Measurements from ENCODE around the gene AVL9. TPM values are rescaled to one million over a fixed set of nuclear protein-coding genes. Genes with fewer than 3 reads are reported as not detected.
A peak's percentile ranks its signal among the peaks of the same experiment; 100 is the strongest.
"Not testable (repeated sequence)": the region's sequence is repeated elsewhere in the genome, so short reads cannot be mapped to it uniquely, and the experiment has no call there.

Gene AVL9
- total and polyA plus RNA-seq, 2 donors = 13.3 to 19.7 TPM

GRCh38 chr7:32464641-32465416 is 30.5 kb upstream of the AVL9 start:
- H3K9me3 ChIP-seq (ENCODE audit: control insufficient read depth in 2 of 2, insufficient read depth in 1 of 2, low read length in 1 of 2); H3K27ac ChIP-seq (ENCODE audit: low read depth in 1 of 2, low read length in 1 of 2); H3K27me3 ChIP-seq (ENCODE audit: control insufficient read depth in 2 of 2, insufficient read depth in 1 of 2, low read length in 1 of 2); DNase-seq (ENCODE audit: low read depth in 6 of 9, low spot score in 9 of 9); H3K4me3 ChIP-seq (ENCODE audit: low read length in 2 of 2); H3K36me3 ChIP-seq (ENCODE audit: control insufficient read depth in 2 of 2, insufficient read depth in 2 of 2, low read length in 1 of 2); H3K4me1 ChIP-seq (ENCODE audit: control insufficient read depth in 2 of 2, insufficient read depth in 2 of 2, low read length in 2 of 2): not testable (repeated sequence)
- WGBS = 96% methylated on average over 14 of the region's 30 CpGs

- not testable (repeated sequence) for DNase-seq (ENCODE audit: low read depth in 6 of 9, low spot score in 9 of 9); H3K9me3 ChIP-seq (ENCODE audit: control insufficient read depth in 2 of 2, insufficient read depth in 1 of 2, low read length in 1 of 2); H3K36me3 ChIP-seq (ENCODE audit: control insufficient read depth in 2 of 2, insufficient read depth in 2 of 2, low read length in 1 of 2); H3K4me1 ChIP-seq (ENCODE audit: control insufficient read depth in 2 of 2, insufficient read depth in 2 of 2, low read length in 2 of 2); H3K27ac ChIP-seq (ENCODE audit: low read depth in 1 of 2, low read length in 1 of 2); H3K4me3 ChIP-seq (ENCODE audit: low read length in 2 of 2); H3K27me3 ChIP-seq (ENCODE audit: control insufficient read depth in 2 of 2, insufficient read depth in 1 of 2, low read length in 1 of 2)
- WGBS = no CpG with 5 or more reads among the region's 2 CpGs
Observed at GRCh38 chr7:32470004-32470403, 25.3 kb upstream of the AVL9 start.

- 72% methylated on average over 5 of the region's 5 CpGs for WGBS
- Histone ChIP-seq H3K4me3 (ENCODE audit: low read length in 2 of 2) (no peak overlapping the region), H3K27me3 (ENCODE audit: control insufficient read depth in 2 of 2, insufficient read depth in 1 of 2, low read length in 1 of 2) (no peaks in the 10 kb centered on the region), H3K27ac (ENCODE audit: low read depth in 1 of 2, low read length in 1 of 2) (no peak overlapping the region), H3K4me1 (ENCODE audit: control insufficient read depth in 2 of 2, insufficient read depth in 2 of 2, low read length in 2 of 2) (no peaks in the 10 kb centered on the region), H3K9me3 (ENCODE audit: control insufficient read depth in 2 of 2, insufficient read depth in 1 of 2, low read length in 1 of 2) (no peaks in the 10 kb centered on the region), H3K36me3 (ENCODE audit: control insufficient read depth in 2 of 2, insufficient read depth in 2 of 2, low read length in 1 of 2) (no peaks in the 10 kb centered on the region)
- no peak for DNase-seq (ENCODE audit: low read depth in 6 of 9, low spot score in 9 of 9)
Observed at GRCh38 chr7:32470871-32471270, 24.4 kb upstream of the AVL9 start.

- no peaks in the 10 kb centered on the region for H3K4me1 ChIP-seq (ENCODE audit: control insufficient read depth in 2 of 2, insufficient read depth in 2 of 2, low read length in 2 of 2)
- DNase-seq (ENCODE audit: low read depth in 6 of 9, low spot score in 9 of 9) = no peak
- no peak overlapping the region for H3K4me3 ChIP-seq (ENCODE audit: low read length in 2 of 2)
- H3K9me3 ChIP-seq (ENCODE audit: control insufficient read depth in 2 of 2, insufficient read depth in 1 of 2, low read length in 1 of 2) = no peaks in the 10 kb centered on the region
- 86% methylated on average over 9 of the region's 9 CpGs for WGBS
- no peaks in the 10 kb centered on the region for H3K36me3 ChIP-seq (ENCODE audit: control insufficient read depth in 2 of 2, insufficient read depth in 2 of 2, low read length in 1 of 2)
- H3K27me3 ChIP-seq (ENCODE audit: control insufficient read depth in 2 of 2, insufficient read depth in 1 of 2, low read length in 1 of 2) = no peaks in the 10 kb centered on the region
- no peak overlapping the region for H3K27ac ChIP-seq (ENCODE audit: low read depth in 1 of 2, low read length in 1 of 2)
Observed at GRCh38 chr7:32472015-32472414, 23.3 kb upstream of the AVL9 start.

- Histone ChIP-seq H3K27ac (ENCODE audit: low read depth in 1 of 2, low read length in 1 of 2) (no peak overlapping the region), H3K36me3 (ENCODE audit: control insufficient read depth in 2 of 2, insufficient read depth in 2 of 2, low read length in 1 of 2) (no peaks in the 10 kb centered on the region), H3K4me1 (ENCODE audit: control insufficient read depth in 2 of 2, insufficient read depth in 2 of 2, low read length in 2 of 2) (no peaks in the 10 kb centered on the region), H3K9me3 (ENCODE audit: control insufficient read depth in 2 of 2, insufficient read depth in 1 of 2, low read length in 1 of 2) (no peaks in the 10 kb centered on the region), H3K4me3 (ENCODE audit: low read length in 2 of 2) (no peak overlapping the region), H3K27me3 (ENCODE audit: control insufficient read depth in 2 of 2, insufficient read depth in 1 of 2, low read length in 1 of 2) (no peaks in the 10 kb centered on the region)
- no peak for DNase-seq (ENCODE audit: low read depth in 6 of 9, low spot score in 9 of 9)
- WGBS = 96% methylated on average over 1 of the region's 1 CpG
Observed at GRCh38 chr7:32474008-32474407, 21.3 kb upstream of the AVL9 start.

GRCh38 chr7:32476816-32477648 is 18.3 kb upstream of the AVL9 start:
- H3K36me3 ChIP-seq (ENCODE audit: control insufficient read depth in 2 of 2, insufficient read depth in 2 of 2, low read length in 1 of 2) = no peaks in the 10 kb centered on the region

GRCh38 chr7:32477649-32477980 is 17.7 kb upstream of the AVL9 start:
- no peaks in the 10 kb centered on the region for H3K4me1 ChIP-seq (ENCODE audit: control insufficient read depth in 2 of 2, insufficient read depth in 2 of 2, low read length in 2 of 2)
- H3K27me3 ChIP-seq (ENCODE audit: control insufficient read depth in 2 of 2, insufficient read depth in 1 of 2, low read length in 1 of 2) = no peaks in the 10 kb centered on the region
- H3K9me3 ChIP-seq (ENCODE audit: control insufficient read depth in 2 of 2, insufficient read depth in 1 of 2, low read length in 1 of 2) = no peaks in the 10 kb centered on the region
- H3K27ac ChIP-seq (ENCODE audit: low read depth in 1 of 2, low read length in 1 of 2) = no peak overlapping the region
- H3K36me3 ChIP-seq (ENCODE audit: control insufficient read depth in 2 of 2, insufficient read depth in 2 of 2, low read length in 1 of 2) = no peaks in the 10 kb centered on the region
- WGBS = 98% methylated on average over 1 of the region's 1 CpG
- H3K4me3 ChIP-seq (ENCODE audit: low read length in 2 of 2) = no peak overlapping the region
- DNase-seq (ENCODE audit: low read depth in 6 of 9, low spot score in 9 of 9) = no peak

More at GRCh38 chr7:32476816-32477648, 18.3 kb upstream of the AVL9 start:
- Histone ChIP-seq H3K4me3 (ENCODE audit: low read length in 2 of 2) (no peak overlapping the region), H3K4me1 (ENCODE audit: control insufficient read depth in 2 of 2, insufficient read depth in 2 of 2, low read length in 2 of 2) (no peaks in the 10 kb centered on the region), H3K9me3 (ENCODE audit: control insufficient read depth in 2 of 2, insufficient read depth in 1 of 2, low read length in 1 of 2) (no peaks in the 10 kb centered on the region), H3K27ac (ENCODE audit: low read depth in 1 of 2, low read length in 1 of 2) (peak overlapping the region in 1 of 2 donors; percentile 64), H3K27me3 (ENCODE audit: control insufficient read depth in 2 of 2, insufficient read depth in 1 of 2, low read length in 1 of 2) (no peaks in the 10 kb centered on the region)
- peak in 1 of 9 donors; percentile 19 for DNase-seq (ENCODE audit: low read depth in 6 of 9, low spot score in 9 of 9)
- 84% methylated on average over 3 of the region's 3 CpGs for WGBS

- peak in 2 of 9 donors; percentile 43 to 47 for DNase-seq (ENCODE audit: low read depth in 6 of 9, low spot score in 9 of 9)
- WGBS = 92% methylated on average over 2 of the region's 2 CpGs
- H3K27ac ChIP-seq (ENCODE audit: low read depth in 1 of 2, low read length in 1 of 2) = no peak overlapping the region
- H3K9me3 ChIP-seq (ENCODE audit: control insufficient read depth in 2 of 2, insufficient read depth in 1 of 2, low read length in 1 of 2) = no peaks in the 10 kb centered on the region
- no peak overlapping the region for H3K4me3 ChIP-seq (ENCODE audit: low read length in 2 of 2)
- H3K27me3 ChIP-seq (ENCODE audit: control insufficient read depth in 2 of 2, insufficient read depth in 1 of 2, low read length in 1 of 2) = no peaks in the 10 kb centered on the region
- H3K4me1 ChIP-seq (ENCODE audit: control insufficient read depth in 2 of 2, insufficient read depth in 2 of 2, low read length in 2 of 2) = no peaks in the 10 kb centered on the region
- H3K36me3 ChIP-seq (ENCODE audit: control insufficient read depth in 2 of 2, insufficient read depth in 2 of 2, low read length in 1 of 2) = no peaks in the 10 kb centered on the region
Observed at GRCh38 chr7:32479574-32480200, 15.6 kb upstream of the AVL9 start.

- Histone ChIP-seq H3K9me3 (ENCODE audit: control insufficient read depth in 2 of 2, insufficient read depth in 1 of 2, low read length in 1 of 2) (no peaks in the 10 kb centered on the region), H3K4me1 (ENCODE audit: control insufficient read depth in 2 of 2, insufficient read depth in 2 of 2, low read length in 2 of 2) (no peaks in the 10 kb centered on the region), H3K36me3 (ENCODE audit: control insufficient read depth in 2 of 2, insufficient read depth in 2 of 2, low read length in 1 of 2) (peaks cover 2 to 5% of the 10 kb centered on the region in 2 donors), H3K27me3 (ENCODE audit: control insufficient read depth in 2 of 2, insufficient read depth in 1 of 2, low read length in 1 of 2) (no peaks in the 10 kb centered on the region), H3K4me3 (ENCODE audit: low read length in 2 of 2) (no peak overlapping the region), H3K27ac (ENCODE audit: low read depth in 1 of 2, low read length in 1 of 2) (no peak overlapping the region)
- peak in 1 of 9 donors; percentile 21 for DNase-seq (ENCODE audit: low read depth in 6 of 9, low spot score in 9 of 9)
- 7% methylated on average over 1 of the region's 1 CpG for WGBS
Observed at GRCh38 chr7:32481176-32481575, 14.1 kb upstream of the AVL9 start.
